GM23338 (cell line): ENCODE results near the gene SCAPER. TPM values are rescaled to one million over a fixed set of nuclear protein-coding genes. Genes with fewer than 3 reads are reported as not detected.
"Not testable (repeated sequence)": the region's sequence is repeated elsewhere in the genome, so short reads cannot be mapped to it uniquely, and the experiment has no call there.

Source experiments
- ATAC-seq: fragments of 200-7000 bp; cut with Tn5 transposase; 3 replicates; pipeline ENCODE4 v1.9.1; 2020
- DNase-seq: peaks from one replicate; pipeline ENCODE4 v3.0.0-alpha.2; 2015; ENCODE audit warnings: low spot score
- H2AFZ ChIP-seq: fragments of 200-600 bp; sonication (generic); 2 replicates; pipeline ENCODE4 v1.8.0; 2016; ENCODE audit warnings: antibody characterized with exemption, mild to moderate bottlenecking, moderate library complexity
- H3F3A ChIP-seq: fragments of 200-600 bp; sonication (generic); replicated peaks from 2 replicates; pipeline ENCODE4 v1.8.0; 2017; ENCODE audit warnings: antibody characterized with exemption, mixed run types, low read depth
- H3K27ac ChIP-seq: fragments of 200-600 bp; sonication (generic); 2 replicates; pipeline ENCODE4 v1.6.1; 2016; ENCODE audit warnings: low read depth
- H3K27me3 ChIP-seq: fragments of 200-600 bp; sonication (generic); 2 replicates; pipeline ENCODE4 v1.8.0; 2016; ENCODE audit warnings: mild to moderate bottlenecking, mixed run types, moderate library complexity; ENCODE audit not compliant: insufficient read depth
- H3K36me3 ChIP-seq: fragments of 200-600 bp; sonication (generic); 2 replicates; pipeline ENCODE4 v1.8.0; 2016; ENCODE audit warnings: mild to moderate bottlenecking; ENCODE audit not compliant: insufficient read depth
- H3K4me1 ChIP-seq: fragments of 200-600 bp; sonication (generic); 2 replicates; pipeline ENCODE4 v1.8.0; 2016; ENCODE audit warnings: mild to moderate bottlenecking, moderate library complexity; ENCODE audit not compliant: insufficient read depth
- H3K4me2 ChIP-seq: fragments of 200-600 bp; sonication (generic); 2 replicates; pipeline ENCODE4 v1.7.1; 2017; ENCODE audit warnings: mixed run types
- H3K4me3 ChIP-seq: fragments of 200-600 bp; sonication (generic); 2 replicates; pipeline ENCODE4 v1.6.1; 2016; ENCODE audit warnings: mixed run types
- H3K79me2 ChIP-seq: fragments of 200-600 bp; sonication (generic); replicated peaks from 2 replicates; pipeline ENCODE4 v1.8.0; 2017; ENCODE audit warnings: mild to moderate bottlenecking; ENCODE audit not compliant: insufficient read depth
- H3K9me2 ChIP-seq: fragments of 200-600 bp; sonication (generic); 2 replicates; pipeline ENCODE4 v1.8.0; 2017; ENCODE audit not compliant: insufficient read depth
- H4K20me1 ChIP-seq: fragments of 200-600 bp; sonication (generic); replicated peaks from 2 replicates; pipeline ENCODE4 v1.8.0; 2017; ENCODE audit warnings: mild to moderate bottlenecking; ENCODE audit not compliant: insufficient read depth
- H3K27ac Mint-ChIP-seq: 2 replicates; pipeline ENCODE4 v1.8.0; 2020; ENCODE audit warnings: inconsistent platforms, mild to moderate bottlenecking, moderate library complexity, mixed read lengths
- H3K27me3 Mint-ChIP-seq: 3 replicates; pipeline ENCODE4 v1.8.0; 2022; ENCODE audit warnings: low read depth, mild to moderate bottlenecking, moderate library complexity, mixed read lengths, inconsistent platforms; ENCODE audit not compliant: insufficient read depth, poor library complexity
- H3K36me3 Mint-ChIP-seq: 3 replicates; pipeline ENCODE4 v1.8.0; 2021; ENCODE audit warnings: low read depth, mild to moderate bottlenecking, inconsistent platforms, moderate library complexity, mixed read lengths
- H3K4me1 Mint-ChIP-seq: 3 replicates; pipeline ENCODE4 v1.8.0; 2020; ENCODE audit warnings: mild to moderate bottlenecking, inconsistent platforms, mixed read lengths
- H3K4me3 Mint-ChIP-seq: 3 replicates; pipeline ENCODE4 v1.8.0; 2021; ENCODE audit warnings: moderate library complexity, mild to moderate bottlenecking, inconsistent platforms, mixed read lengths
- H3K9me3 Mint-ChIP-seq: 3 replicates; pipeline ENCODE4 v1.8.0; 2020; ENCODE audit warnings: moderate library complexity, mild to moderate bottlenecking, inconsistent platforms, mixed read lengths
- CREB1 ChIP-seq: fragments of 250-450 bp; sonication (Bioruptor Pico); IDR thresholded peaks from 2 replicates; pipeline ENCODE4 v1.5.0; 2020; ENCODE audit warnings: low read depth, mild to moderate bottlenecking, moderate library complexity
- EZH2 ChIP-seq: fragments of 200-600 bp; sonication (generic); IDR thresholded peaks from one replicate; pipeline ENCODE4 v1.8.0; 2017; ENCODE audit warnings: antibody characterized with exemption, mild to moderate bottlenecking, low read depth; ENCODE audit not compliant: unreplicated experiment
- EZH2phosphoT487 ChIP-seq: fragments of 200-600 bp; sonication (generic); IDR thresholded peaks from one replicate; pipeline ENCODE4 v1.8.1; 2018; ENCODE audit warnings: antibody characterized with exemption; ENCODE audit not compliant: unreplicated experiment
- JUNB ChIP-seq: IDR thresholded peaks from one replicate; pipeline ENCODE4 v1.6.1; 2016; ENCODE audit warnings: antibody characterized with exemption; ENCODE audit not compliant: unreplicated experiment
- NANOG ChIP-seq: IDR thresholded peaks from 2 replicates; pipeline ENCODE4 v1.6.1; 2016; ENCODE audit warnings: antibody characterized with exemption, borderline replicate concordance
- POLR2AphosphoS5 ChIP-seq: IDR thresholded peaks from 2 replicates; pipeline ENCODE4 v1.6.1; 2016; ENCODE audit warnings: antibody characterized with exemption, low read depth
- ZNF114 ChIP-seq: fragments of 250-450 bp; sonication (Bioruptor Pico); IDR thresholded peaks from 2 replicates; pipeline ENCODE4 v1.5.0; 2020; ENCODE audit warnings: mild to moderate bottlenecking, moderate library complexity
- ZNF331 ChIP-seq: fragments of 250-450 bp; sonication (Bioruptor Pico); IDR thresholded peaks from 2 replicates; pipeline ENCODE4 v1.5.0; 2020; ENCODE audit warnings: low read depth, mild to moderate bottlenecking, moderate library complexity
- polyA plus RNA-seq: library from polyadenylated mRNA; unstranded; fragments of >200 nt; fragmentation: Nextera tagmentation; extraction: Ambion mirVana; gene quantifications from 2 replicates; pipeline ENCODE4 v1.2.1, GENCODE V29; 2016
- total RNA-seq: library from RNA; depleted of rRNA; stranded (reverse); fragments of >200 nt; shearing (Covaris generic); gene quantifications from 2 replicates; pipeline ENCODE4 v1.2.3, GENCODE V29; 2014
- TF ChIP-seq, protein P1 (sequence below): fragments of 250-450 bp; sonication (Bioruptor Pico); IDR thresholded peaks from 2 replicates; pipeline ENCODE4 v1.5.0; 2020; ENCODE audit warnings: mild to moderate bottlenecking, moderate library complexity
- TF ChIP-seq, protein P2 (sequence below), 2 experiments: fragments of 200-600 bp in 1 of 2; sonication (generic) in 1 of 2; conservative IDR thresholded peaks; 2 replicates each; pipeline versions ENCODE4 v1.5.1 to v1.6.1; 2016 to 2017; ENCODE audit warnings: antibody characterized with exemption in 2 of 2, low read depth in 2 of 2, mild to moderate bottlenecking in 2 of 2, moderate library complexity in 1 of 2
- TF ChIP-seq, protein P3 (sequence below): IDR thresholded peaks from one replicate; pipeline ENCODE4 v1.6.1; 2018; ENCODE audit warnings: antibody characterized with exemption; ENCODE audit not compliant: unreplicated experiment

SCAPER gene
- total and polyA plus RNA-seq, 2 experiments from 2014 or later = 9.1 to 17.6 TPM

DNA sequence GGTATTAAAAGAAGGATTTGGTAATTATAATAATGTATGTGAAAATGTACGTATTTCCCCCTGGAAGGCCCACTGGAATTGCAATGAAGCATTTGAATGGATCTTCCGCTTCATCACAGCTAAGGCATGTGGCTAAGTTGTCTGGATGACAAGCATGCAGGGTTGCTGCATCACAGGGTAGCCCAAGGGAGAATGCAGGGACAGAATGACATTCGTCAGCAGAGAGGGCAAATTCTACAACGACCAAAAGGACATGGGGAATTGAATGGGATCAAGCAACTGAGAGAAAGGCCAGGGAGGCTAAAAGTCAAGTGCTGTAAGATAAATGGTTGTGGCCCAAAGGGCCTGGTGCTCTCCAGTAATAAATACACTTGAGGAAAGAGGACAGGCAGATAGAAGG lies 473.2 kb downstream of the SCAPER start (continued):
- TF ChIP-seq, protein P1, sequence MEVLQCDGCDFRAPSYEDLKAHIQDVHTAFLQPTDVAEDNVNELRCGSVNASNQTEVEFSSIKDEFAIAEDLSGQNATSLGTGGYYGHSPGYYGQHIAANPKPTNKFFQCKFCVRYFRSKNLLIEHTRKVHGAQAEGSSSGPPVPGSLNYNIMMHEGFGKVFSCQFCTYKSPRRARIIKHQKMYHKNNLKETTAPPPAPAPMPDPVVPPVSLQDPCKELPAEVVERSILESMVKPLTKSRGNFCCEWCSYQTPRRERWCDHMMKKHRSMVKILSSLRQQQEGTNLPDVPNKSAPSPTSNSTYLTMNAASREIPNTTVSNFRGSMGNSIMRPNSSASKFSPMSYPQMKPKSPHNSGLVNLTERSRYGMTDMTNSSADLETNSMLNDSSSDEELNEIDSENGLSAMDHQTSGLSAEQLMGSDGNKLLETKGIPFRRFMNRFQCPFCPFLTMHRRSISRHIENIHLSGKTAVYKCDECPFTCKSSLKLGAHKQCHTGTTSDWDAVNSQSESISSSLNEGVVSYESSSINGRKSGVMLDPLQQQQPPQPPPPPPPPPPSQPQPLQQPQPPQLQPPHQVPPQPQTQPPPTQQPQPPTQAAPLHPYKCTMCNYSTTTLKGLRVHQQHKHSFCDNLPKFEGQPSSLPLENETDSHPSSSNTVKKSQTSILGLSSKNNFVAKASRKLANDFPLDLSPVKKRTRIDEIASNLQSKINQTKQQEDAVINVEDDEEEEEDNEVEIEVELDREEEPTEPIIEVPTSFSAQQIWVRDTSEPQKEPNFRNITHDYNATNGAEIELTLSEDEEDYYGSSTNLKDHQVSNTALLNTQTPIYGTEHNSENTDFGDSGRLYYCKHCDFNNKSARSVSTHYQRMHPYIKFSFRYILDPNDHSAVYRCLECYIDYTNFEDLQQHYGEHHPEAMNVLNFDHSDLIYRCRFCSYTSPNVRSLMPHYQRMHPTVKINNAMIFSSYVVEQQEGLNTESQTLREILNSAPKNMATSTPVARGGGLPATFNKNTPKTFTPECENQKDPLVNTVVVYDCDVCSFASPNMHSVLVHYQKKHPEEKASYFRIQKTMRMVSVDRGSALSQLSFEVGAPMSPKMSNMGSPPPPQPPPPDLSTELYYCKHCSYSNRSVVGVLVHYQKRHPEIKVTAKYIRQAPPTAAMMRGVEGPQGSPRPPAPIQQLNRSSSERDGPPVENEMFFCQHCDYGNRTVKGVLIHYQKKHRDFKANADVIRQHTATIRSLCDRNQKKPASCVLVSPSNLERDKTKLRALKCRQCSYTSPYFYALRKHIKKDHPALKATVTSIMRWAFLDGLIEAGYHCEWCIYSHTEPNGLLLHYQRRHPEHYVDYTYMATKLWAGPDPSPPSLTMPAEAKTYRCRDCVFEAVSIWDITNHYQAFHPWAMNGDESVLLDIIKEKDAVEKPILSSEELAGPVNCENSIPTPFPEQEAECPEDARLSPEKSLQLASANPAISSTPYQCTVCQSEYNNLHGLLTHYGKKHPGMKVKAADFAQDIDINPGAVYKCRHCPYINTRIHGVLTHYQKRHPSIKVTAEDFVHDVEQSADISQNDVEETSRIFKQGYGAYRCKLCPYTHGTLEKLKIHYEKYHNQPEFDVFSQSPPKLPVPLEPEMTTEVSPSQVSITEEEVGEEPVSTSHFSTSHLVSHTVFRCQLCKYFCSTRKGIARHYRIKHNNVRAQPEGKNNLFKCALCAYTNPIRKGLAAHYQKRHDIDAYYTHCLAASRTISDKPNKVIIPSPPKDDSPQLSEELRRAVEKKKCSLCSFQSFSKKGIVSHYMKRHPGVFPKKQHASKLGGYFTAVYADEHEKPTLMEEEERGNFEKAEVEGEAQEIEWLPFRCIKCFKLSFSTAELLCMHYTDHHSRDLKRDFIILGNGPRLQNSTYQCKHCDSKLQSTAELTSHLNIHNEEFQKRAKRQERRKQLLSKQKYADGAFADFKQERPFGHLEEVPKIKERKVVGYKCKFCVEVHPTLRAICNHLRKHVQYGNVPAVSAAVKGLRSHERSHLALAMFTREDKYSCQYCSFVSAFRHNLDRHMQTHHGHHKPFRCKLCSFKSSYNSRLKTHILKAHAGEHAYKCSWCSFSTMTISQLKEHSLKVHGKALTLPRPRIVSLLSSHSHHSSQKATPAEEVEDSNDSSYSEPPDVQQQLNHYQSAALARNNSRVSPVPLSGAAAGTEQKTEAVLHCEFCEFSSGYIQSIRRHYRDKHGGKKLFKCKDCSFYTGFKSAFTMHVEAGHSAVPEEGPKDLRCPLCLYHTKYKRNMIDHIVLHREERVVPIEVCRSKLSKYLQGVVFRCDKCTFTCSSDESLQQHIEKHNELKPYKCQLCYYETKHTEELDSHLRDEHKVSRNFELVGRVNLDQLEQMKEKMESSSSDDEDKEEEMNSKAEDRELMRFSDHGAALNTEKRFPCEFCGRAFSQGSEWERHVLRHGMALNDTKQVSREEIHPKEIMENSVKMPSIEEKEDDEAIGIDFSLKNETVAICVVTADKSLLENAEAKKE (CRISPR knock-in tag) = no peak
- TF ChIP-seq EZH2phosphoT487 (no peak), ZNF331 (no peak), EZH2 (no peak), POLR2AphosphoS5 (no peak), JUNB (no peak), NANOG (no peak), CREB1 (CRISPR knock-in tag) (no peak), ZNF114 (no peak)
- TF ChIP-seq, protein P2, sequence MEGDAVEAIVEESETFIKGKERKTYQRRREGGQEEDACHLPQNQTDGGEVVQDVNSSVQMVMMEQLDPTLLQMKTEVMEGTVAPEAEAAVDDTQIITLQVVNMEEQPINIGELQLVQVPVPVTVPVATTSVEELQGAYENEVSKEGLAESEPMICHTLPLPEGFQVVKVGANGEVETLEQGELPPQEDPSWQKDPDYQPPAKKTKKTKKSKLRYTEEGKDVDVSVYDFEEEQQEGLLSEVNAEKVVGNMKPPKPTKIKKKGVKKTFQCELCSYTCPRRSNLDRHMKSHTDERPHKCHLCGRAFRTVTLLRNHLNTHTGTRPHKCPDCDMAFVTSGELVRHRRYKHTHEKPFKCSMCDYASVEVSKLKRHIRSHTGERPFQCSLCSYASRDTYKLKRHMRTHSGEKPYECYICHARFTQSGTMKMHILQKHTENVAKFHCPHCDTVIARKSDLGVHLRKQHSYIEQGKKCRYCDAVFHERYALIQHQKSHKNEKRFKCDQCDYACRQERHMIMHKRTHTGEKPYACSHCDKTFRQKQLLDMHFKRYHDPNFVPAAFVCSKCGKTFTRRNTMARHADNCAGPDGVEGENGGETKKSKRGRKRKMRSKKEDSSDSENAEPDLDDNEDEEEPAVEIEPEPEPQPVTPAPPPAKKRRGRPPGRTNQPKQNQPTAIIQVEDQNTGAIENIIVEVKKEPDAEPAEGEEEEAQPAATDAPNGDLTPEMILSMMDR (conservative IDR thresholded peaks at IDR 0.05; ENCODE audit: low read depth in 2 of 2) = no peak
- TF ChIP-seq, protein P3, sequence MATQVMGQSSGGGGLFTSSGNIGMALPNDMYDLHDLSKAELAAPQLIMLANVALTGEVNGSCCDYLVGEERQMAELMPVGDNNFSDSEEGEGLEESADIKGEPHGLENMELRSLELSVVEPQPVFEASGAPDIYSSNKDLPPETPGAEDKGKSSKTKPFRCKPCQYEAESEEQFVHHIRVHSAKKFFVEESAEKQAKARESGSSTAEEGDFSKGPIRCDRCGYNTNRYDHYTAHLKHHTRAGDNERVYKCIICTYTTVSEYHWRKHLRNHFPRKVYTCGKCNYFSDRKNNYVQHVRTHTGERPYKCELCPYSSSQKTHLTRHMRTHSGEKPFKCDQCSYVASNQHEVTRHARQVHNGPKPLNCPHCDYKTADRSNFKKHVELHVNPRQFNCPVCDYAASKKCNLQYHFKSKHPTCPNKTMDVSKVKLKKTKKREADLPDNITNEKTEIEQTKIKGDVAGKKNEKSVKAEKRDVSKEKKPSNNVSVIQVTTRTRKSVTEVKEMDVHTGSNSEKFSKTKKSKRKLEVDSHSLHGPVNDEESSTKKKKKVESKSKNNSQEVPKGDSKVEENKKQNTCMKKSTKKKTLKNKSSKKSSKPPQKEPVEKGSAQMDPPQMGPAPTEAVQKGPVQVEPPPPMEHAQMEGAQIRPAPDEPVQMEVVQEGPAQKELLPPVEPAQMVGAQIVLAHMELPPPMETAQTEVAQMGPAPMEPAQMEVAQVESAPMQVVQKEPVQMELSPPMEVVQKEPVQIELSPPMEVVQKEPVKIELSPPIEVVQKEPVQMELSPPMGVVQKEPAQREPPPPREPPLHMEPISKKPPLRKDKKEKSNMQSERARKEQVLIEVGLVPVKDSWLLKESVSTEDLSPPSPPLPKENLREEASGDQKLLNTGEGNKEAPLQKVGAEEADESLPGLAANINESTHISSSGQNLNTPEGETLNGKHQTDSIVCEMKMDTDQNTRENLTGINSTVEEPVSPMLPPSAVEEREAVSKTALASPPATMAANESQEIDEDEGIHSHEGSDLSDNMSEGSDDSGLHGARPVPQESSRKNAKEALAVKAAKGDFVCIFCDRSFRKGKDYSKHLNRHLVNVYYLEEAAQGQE = no peak

DNA sequence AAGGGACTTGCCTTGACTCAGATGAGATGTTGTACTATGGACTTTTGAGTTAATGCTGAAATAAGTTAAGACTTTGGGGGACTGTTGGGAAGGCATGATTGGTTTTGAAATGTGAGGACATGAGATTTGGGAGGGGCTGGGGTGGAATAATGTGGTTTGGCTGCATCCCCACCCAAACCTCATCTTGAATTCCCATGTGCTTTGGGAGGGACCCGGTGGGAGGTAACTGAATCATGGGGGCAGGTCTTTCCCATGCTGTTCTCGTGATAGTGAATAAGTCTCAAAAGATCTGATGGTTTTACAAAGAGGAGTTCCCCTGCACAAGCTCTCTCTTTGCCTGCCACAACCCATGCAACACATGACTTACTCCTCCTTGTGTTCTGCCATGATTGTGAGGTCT lies 474.4 kb downstream of the SCAPER start:
- not testable (repeated sequence) for H3K9me2 ChIP-seq, ATAC-seq, H3K36me3 ChIP-seq, H3K27ac ChIP-seq, H3K27ac Mint-ChIP-seq, H3K27me3 ChIP-seq, H3K4me2 ChIP-seq, H3K4me1 Mint-ChIP-seq, H4K20me1 ChIP-seq, H3K4me3 Mint-ChIP-seq, H3K4me3 ChIP-seq, H3K27me3 Mint-ChIP-seq, H3K4me1 ChIP-seq, H2AFZ ChIP-seq, H3F3A ChIP-seq, DNase-seq, H3K79me2 ChIP-seq
- peaks cover 24% of the 10 kb centered on the region for H3K9me3 Mint-ChIP-seq
- H3K36me3 Mint-ChIP-seq = peaks cover 33% of the 10 kb centered on the region
